Astrocyte (in vitro differentiated cells and primary cell): ENCODE results near the gene RCAN2.

Source experiments
- EZH2 ChIP-seq: IDR thresholded peaks from 2 replicates; pipeline ENCODE4 v1.6.1; 2012; ENCODE audit warnings: mild to moderate bottlenecking, low read length, inconsistent platforms; ENCODE audit not compliant: insufficient read depth
- TF ChIP-seq, protein P1 (sequence below): IDR thresholded peaks from 2 replicates; pipeline ENCODE4 v1.5.1; 2011; ENCODE audit warnings: low read depth, mild to moderate bottlenecking, inconsistent platforms, low read length, moderate library complexity; ENCODE audit not compliant: insufficient read depth

DNA sequence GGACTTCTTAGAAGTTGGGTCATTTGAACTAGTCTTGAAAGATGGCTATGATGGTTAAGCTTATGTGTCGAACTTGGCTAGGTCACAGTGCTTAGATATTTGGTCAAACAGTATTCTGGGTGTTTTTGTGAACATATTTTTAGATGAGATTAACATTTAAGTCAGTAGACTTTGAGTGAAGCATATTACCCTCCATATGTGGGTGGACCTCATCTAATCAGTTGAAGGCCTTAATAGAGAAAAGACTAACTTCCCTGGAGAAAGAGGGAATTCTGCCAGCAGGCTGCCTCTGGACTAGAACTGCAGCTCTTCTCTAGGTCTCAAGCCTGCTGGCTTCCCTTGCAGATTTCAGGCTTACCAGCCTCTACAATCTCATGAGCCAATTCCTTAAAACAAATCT, 76.9 kb downstream of the RCAN2 start:
- TF ChIP-seq EZH2, result no peak
- TF ChIP-seq, protein P1, sequence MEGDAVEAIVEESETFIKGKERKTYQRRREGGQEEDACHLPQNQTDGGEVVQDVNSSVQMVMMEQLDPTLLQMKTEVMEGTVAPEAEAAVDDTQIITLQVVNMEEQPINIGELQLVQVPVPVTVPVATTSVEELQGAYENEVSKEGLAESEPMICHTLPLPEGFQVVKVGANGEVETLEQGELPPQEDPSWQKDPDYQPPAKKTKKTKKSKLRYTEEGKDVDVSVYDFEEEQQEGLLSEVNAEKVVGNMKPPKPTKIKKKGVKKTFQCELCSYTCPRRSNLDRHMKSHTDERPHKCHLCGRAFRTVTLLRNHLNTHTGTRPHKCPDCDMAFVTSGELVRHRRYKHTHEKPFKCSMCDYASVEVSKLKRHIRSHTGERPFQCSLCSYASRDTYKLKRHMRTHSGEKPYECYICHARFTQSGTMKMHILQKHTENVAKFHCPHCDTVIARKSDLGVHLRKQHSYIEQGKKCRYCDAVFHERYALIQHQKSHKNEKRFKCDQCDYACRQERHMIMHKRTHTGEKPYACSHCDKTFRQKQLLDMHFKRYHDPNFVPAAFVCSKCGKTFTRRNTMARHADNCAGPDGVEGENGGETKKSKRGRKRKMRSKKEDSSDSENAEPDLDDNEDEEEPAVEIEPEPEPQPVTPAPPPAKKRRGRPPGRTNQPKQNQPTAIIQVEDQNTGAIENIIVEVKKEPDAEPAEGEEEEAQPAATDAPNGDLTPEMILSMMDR, result no peak
